K562 (cell line): ENCODE data around the gene PBX2. TPM values are rescaled to one million over a fixed set of nuclear protein-coding genes. Genes with fewer than 3 reads are reported as not detected.
A peak's percentile ranks its signal among the peaks of the same experiment; 100 is the strongest.

ENCODE experiments used
- BCOR ChIP-seq: fragments of 450-650 bp; IDR thresholded peaks from 2 replicates; pipeline ENCODE4 v1.6.1; 2016
- BDP1 ChIP-seq: IDR thresholded peaks from 3 replicates; pipeline ENCODE4 v1.6.1; 2011; ENCODE audit not compliant: insufficient read length, insufficient read depth
- BRF2 ChIP-seq: IDR thresholded peaks from 3 replicates; pipeline ENCODE4 v1.6.1; 2011; ENCODE audit warnings: borderline replicate concordance, mild to moderate bottlenecking; ENCODE audit not compliant: insufficient read length, insufficient read depth
- CBX2 ChIP-seq: fragments of 200-600 bp; sonication (generic); IDR thresholded peaks from one replicate; pipeline ENCODE4 v1.6.1; 2012; ENCODE audit warnings: mild to moderate bottlenecking, low read length, inconsistent platforms; ENCODE audit not compliant: insufficient read depth, poor library complexity, severe bottlenecking
- FOSL1 ChIP-seq: fragments of 200-800 bp; sonication (Bioruptor generic); conservative IDR thresholded peaks from 2 replicates; pipeline ENCODE4 v1.6.1; 2016; ENCODE audit warnings: missing genetic modification characterization, missing compliant biosample characterization
- HLTF ChIP-seq: fragments of 450-650 bp; IDR thresholded peaks from 2 replicates; pipeline ENCODE4 v1.6.1; 2016
- KAT7 ChIP-seq: sonication (generic); formaldehyde crosslinking; IDR thresholded peaks from 2 replicates; pipeline ENCODE4 v1.8.0; 2022; ENCODE audit warnings: missing genetic modification reagents, mild to moderate bottlenecking, borderline replicate concordance
- MCM5 ChIP-seq: fragments of 450-650 bp; IDR thresholded peaks from 2 replicates; pipeline ENCODE4 v1.6.1; 2016; ENCODE audit warnings: low read depth
- NR2F6 ChIP-seq: fragments of 450-650 bp; formaldehyde crosslinking; IDR thresholded peaks from 2 replicates; pipeline ENCODE4 v1.4.0; 2020; ENCODE audit warnings: mild to moderate bottlenecking
- RB1 ChIP-seq: fragments of 450-650 bp; IDR thresholded peaks from 2 replicates; pipeline ENCODE4 v1.6.1; 2017; ENCODE audit warnings: low read depth, mild to moderate bottlenecking
- RBM39 ChIP-seq: fragments of 200-400 bp; formaldehyde crosslinking; optimal IDR thresholded peaks from 2 replicates; pipeline ENCODE3; 2018; ENCODE audit warnings: low read depth, low read length
- SMAD1 ChIP-seq: fragments of 150-350 bp; IDR thresholded peaks from 2 replicates; pipeline ENCODE4 v1.6.1; 2014; ENCODE audit warnings: low read length, low read depth; ENCODE audit not compliant: partially characterized antibody
- TEAD2 ChIP-seq: fragments of 450-650 bp; IDR thresholded peaks from 2 replicates; pipeline ENCODE4 v1.6.1; 2016; ENCODE audit warnings: missing genetic modification characterization, control low read depth, missing compliant biosample characterization
- TRIM28 ChIP-seq: fragments of 450-650 bp; IDR thresholded peaks from 2 replicates; pipeline ENCODE4 v1.6.1; 2017
- ZBTB40 ChIP-seq, 2 experiments: fragments of 450-650 bp in 1 of 2; sonication (generic) in 1 of 2; formaldehyde crosslinking in 1 of 2; IDR thresholded peaks; 2 replicates each; pipeline versions ENCODE4 v1.7.1 to v1.9.0; 2016 to 2022; ENCODE audit warnings: inconsistent platforms in 1 of 2, mild to moderate bottlenecking in 1 of 2, missing genetic modification reagents in 1 of 2
- ZNF445 ChIP-seq: fragments of 250-450 bp; sonication (Bioruptor Pico); IDR thresholded peaks from 2 replicates; pipeline ENCODE4 v1.4.0; 2020; ENCODE audit warnings: low read depth, mild to moderate bottlenecking, moderate library complexity
- polyA plus RNA-seq, 8 experiments: library from polyadenylated mRNA; depleted of rRNA in 4 of 8; stranded (reverse) in 5 of 8; unstranded in 3 of 8; fragments of >200 nt; fragmentation: Nextera tagmentation in 2 of 8; fragmentation: Illumina TruSeq in 1 of 8; extraction: Ambion mirVana in 2 of 8; extraction: Trizol in 1 of 8; gene quantifications; 2 replicates each; pipeline versions ENCODE4 v1.2.1 to v1.2.3, GENCODE V29; 2011 to 2014; ENCODE audit warnings: inconsistent platforms in 1 of 8, missing spikeins in 1 of 8
- total RNA-seq, 7 experiments: library from RNA; depleted of rRNA in 6 of 7; stranded (reverse); fragments of >200 nt in 6 of 7; fragmentation: Illumina TruSeq in 2 of 7; extraction: Trizol in 2 of 7; gene quantifications; 2 replicates each; pipeline versions ENCODE4 v1.2.1 to v1.2.3, GENCODE V29; 2011 to 2021; ENCODE audit warnings: low replicate concordance in 1 of 7

The PBX2 gene
- total and polyA plus RNA-seq, 9 of the 15 experiments (the other 6 are each of a cell fraction or from before 2014, with no cell fraction given): 1.9 to 134 (median 62.5) TPM

- TF ChIP-seq NR2F6 (peak; percentile 38; the same call in 1 of the 2 replicates), BCOR (peak; percentile 35; the same call in 1 of the 2 replicates), MCM5 (no peak), TEAD2 (tag) (no peak), TRIM28 (no peak), CBX2 (no peak), HLTF (0 out of 2 replicates have a peak, but pooled peaks have one; percentile 20), ZNF445 (CRISPR knock-in tag) (no peak), ZBTB40 (IDR thresholded peaks at IDR 0.05) (peak; percentile 71), ZBTB40 (CRISPR knock-in tag; IDR thresholded peaks at IDR 0.05) (no peak), RB1 (peak; percentile 98), FOSL1 (tag) (peak; percentile 68), SMAD1 (peak; percentile 69), RBM39 (peak; percentile 24), BRF2 (no peak), BDP1 (no peak), KAT7 (CRISPR knock-in tag) (0 out of 2 replicates have a peak, but pooled peaks have one; percentile 92)
These were observed 6.1 kb upstream of the PBX2 start (continued) for GRCh38 chr6:32195902-32196681.
